RWPE2 (cell line): ENCODE results near the gene COL26A1.

Source experiments
- ATAC-seq: fragments of 200-7000 bp; cut with Tn5 transposase; 3 replicates; pipeline ENCODE4 v1.9.1; 2021; ENCODE audit warnings: low read depth
- DNase-seq: peaks from one replicate; pipeline ENCODE4 v3.0.0-alpha.2; 2020; ENCODE audit warnings: low spot score
- H3K27ac ChIP-seq: fragments of 450-650 bp; 2 replicates; pipeline ENCODE4 v1.5.1; 2017; ENCODE audit warnings: mild to moderate bottlenecking; ENCODE audit not compliant: poor library complexity, severe bottlenecking
- H3K27me3 ChIP-seq: fragments of 250-450 bp; sonication (Bioruptor Pico); 2 replicates; pipeline ENCODE4 v1.5.1; 2021; ENCODE audit warnings: mild to moderate bottlenecking, moderate library complexity; ENCODE audit not compliant: insufficient read depth, poor library complexity, severe bottlenecking
- H3K36me3 ChIP-seq: fragments of 250-450 bp; sonication (Bioruptor Pico); 2 replicates; pipeline ENCODE4 v1.5.1; 2020; ENCODE audit warnings: low read depth, mild to moderate bottlenecking, moderate library complexity
- H3K4me1 ChIP-seq: fragments of 250-450 bp; sonication (Bioruptor Pico); 2 replicates; pipeline ENCODE4 v1.5.1; 2021; ENCODE audit warnings: mild to moderate bottlenecking, moderate library complexity; ENCODE audit not compliant: insufficient read depth, poor library complexity, severe bottlenecking
- H3K4me3 ChIP-seq: fragments of 250-450 bp; sonication (Bioruptor Pico); 2 replicates; pipeline ENCODE4 v1.5.1; 2021; ENCODE audit warnings: mild to moderate bottlenecking, moderate library complexity; ENCODE audit not compliant: severe bottlenecking
- H3K9me3 ChIP-seq: fragments of 250-450 bp; sonication (Bioruptor Pico); 2 replicates; pipeline ENCODE4 v1.5.1; 2021; ENCODE audit warnings: mild to moderate bottlenecking, moderate library complexity; ENCODE audit not compliant: severe bottlenecking
- TF ChIP-seq, protein P1 (sequence below): fragments of 450-650 bp; IDR thresholded peaks from one replicate; pipeline ENCODE4 v1.5.1; 2017; ENCODE audit warnings: mild to moderate bottlenecking, moderate library complexity; ENCODE audit not compliant: poor library complexity, severe bottlenecking

Gene COL26A1

DNA sequence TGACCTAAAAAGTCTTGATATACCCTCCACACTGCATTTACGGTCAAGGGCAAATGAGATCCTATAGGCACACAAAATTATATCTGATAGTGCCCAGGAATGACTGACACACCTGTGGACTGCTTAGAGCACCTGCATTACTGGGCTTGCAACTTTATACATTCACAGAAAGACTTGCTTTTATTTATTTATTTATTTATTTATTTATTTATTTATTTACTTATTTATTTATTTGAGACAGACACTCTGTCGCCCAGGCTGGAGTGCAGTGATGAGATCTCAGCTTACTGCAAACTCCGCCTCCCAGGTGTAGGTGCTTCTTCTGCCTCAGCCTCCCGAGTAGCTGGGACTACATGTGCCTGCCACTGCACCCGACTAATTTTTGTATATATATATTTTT lies 34.5 kb upstream of the COL26A1 start:
- no peaks in the 10 kb centered on the region for H3K9me3 ChIP-seq
- ATAC-seq, result no peak

DNA sequence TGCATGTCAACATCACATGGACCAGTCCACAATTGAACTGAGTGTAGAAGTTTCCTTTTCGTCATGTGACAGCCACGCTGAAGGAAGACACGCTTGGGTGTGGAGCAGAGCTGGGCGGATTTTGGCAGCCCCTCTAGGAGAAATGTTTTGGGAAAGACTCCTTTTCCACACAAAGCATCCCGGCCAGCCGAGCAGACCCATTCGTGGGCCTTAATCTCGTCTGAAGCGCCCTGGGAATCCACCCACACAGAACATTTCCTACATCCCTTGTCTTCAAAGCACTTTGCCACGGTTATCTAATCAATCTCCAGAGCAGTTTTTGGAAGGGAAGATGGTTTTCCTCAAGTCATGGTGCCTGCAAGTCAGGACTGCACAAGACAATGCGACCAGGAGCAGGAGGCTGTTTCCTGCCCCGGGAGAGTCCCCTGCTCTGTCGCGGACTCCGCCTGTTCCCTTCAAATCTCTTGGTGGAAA lies 32.6 kb upstream of the COL26A1 start:
- H3K27me3 ChIP-seq, result no peaks in the 10 kb centered on the region
- ATAC-seq (no peak), DNase-seq (no peak)
- H3K36me3 ChIP-seq, result no peaks in the 10 kb centered on the region
- no peaks in the 10 kb centered on the region for H3K9me3 ChIP-seq
- no peak overlapping the region for H3K27ac ChIP-seq
- H3K4me1 ChIP-seq, result no peaks in the 10 kb centered on the region
- no peak overlapping the region for H3K4me3 ChIP-seq
- TF ChIP-seq, protein P1, sequence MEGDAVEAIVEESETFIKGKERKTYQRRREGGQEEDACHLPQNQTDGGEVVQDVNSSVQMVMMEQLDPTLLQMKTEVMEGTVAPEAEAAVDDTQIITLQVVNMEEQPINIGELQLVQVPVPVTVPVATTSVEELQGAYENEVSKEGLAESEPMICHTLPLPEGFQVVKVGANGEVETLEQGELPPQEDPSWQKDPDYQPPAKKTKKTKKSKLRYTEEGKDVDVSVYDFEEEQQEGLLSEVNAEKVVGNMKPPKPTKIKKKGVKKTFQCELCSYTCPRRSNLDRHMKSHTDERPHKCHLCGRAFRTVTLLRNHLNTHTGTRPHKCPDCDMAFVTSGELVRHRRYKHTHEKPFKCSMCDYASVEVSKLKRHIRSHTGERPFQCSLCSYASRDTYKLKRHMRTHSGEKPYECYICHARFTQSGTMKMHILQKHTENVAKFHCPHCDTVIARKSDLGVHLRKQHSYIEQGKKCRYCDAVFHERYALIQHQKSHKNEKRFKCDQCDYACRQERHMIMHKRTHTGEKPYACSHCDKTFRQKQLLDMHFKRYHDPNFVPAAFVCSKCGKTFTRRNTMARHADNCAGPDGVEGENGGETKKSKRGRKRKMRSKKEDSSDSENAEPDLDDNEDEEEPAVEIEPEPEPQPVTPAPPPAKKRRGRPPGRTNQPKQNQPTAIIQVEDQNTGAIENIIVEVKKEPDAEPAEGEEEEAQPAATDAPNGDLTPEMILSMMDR, result no peak

More for the DNA sequence above, 34.5 kb upstream of the COL26A1 start:
- no peaks in the 10 kb centered on the region for H3K4me1 ChIP-seq
- no peaks in the 10 kb centered on the region for H3K27me3 ChIP-seq
- no peak overlapping the region for H3K27ac ChIP-seq
- TF ChIP-seq, protein P1, result no peak
- no peak for DNase-seq
- H3K4me3 ChIP-seq, result no peak overlapping the region
- no peaks in the 10 kb centered on the region for H3K36me3 ChIP-seq

DNA sequence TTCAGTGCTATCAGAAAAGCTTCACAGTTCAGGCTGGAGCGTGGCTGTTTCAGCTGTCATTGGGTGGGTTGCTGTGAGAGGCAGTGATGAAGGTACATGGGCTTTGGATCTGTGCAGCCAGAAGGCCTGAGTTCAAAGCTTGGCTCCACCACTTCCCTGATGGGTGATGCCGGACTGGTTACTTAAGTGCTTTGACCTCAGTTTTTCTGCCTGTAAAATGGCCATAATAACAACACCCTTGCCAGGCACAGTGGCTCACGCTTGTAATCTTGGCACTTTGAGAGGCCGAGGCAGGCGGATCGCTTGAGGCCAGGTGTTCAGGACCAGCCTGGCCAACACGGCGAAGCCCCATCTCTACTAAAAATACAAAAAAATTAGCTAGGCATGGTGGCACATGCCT lies 30.6 kb upstream of the COL26A1 start:
- H3K27ac ChIP-seq, result no peak overlapping the region
- H3K4me1 ChIP-seq, result no peaks in the 10 kb centered on the region
- H3K27me3 ChIP-seq, result no peaks in the 10 kb centered on the region
- no peak for ATAC-seq
- no peaks in the 10 kb centered on the region for H3K36me3 ChIP-seq
- no peak for DNase-seq
- H3K9me3 ChIP-seq, result no peaks in the 10 kb centered on the region
- TF ChIP-seq, protein P1, result no peak
- no peak overlapping the region for H3K4me3 ChIP-seq

DNA sequence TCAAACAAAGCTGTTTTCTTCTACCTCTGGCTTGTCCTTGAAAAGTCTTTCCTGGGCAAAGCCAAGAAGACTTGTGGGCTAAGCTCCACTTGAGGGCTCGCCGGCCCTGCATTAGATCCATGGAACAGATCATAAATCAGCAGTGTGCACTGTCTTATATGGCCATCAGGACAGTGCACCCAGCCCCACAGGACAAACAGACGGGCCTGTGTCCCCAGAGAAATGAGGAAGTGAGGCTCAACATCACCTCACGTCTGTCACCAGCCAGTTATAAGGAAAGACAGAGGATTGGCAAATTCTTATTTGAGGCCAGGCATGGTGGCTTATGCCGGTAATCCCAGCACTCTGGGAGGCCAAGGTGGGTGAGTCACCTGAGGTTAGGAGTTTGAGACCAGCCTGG lies 28.8 kb upstream of the COL26A1 start:
- Histone ChIP-seq H3K9me3 (no peaks in the 10 kb centered on the region), H3K4me1 (no peaks in the 10 kb centered on the region), H3K27me3 (no peaks in the 10 kb centered on the region), H3K27ac (no peak overlapping the region), H3K4me3 (no peak overlapping the region), H3K36me3 (no peaks in the 10 kb centered on the region)
- no peak for ATAC-seq
- TF ChIP-seq, protein P1, result no peak
- no peak for DNase-seq

DNA sequence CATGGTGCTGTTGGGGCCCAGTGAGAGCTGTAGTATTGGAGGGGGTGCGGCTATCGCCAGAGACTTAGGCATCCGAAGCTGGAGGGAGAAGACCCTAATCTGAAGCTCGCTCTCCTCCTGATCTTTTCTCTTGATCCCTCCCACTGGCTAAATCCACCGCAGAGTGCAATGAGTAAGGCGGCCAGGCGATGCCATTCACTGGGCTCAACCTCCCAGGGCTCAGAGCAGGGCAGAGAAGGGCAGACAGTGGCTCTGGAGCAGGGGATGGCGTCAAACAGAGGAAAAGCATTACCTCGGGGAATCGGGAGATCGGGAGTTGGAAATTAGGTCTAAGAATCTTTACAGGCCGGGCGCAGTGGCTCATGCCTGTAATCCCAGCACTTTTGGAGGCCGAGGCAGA lies 22.3 kb upstream of the COL26A1 start:
- no peaks in the 10 kb centered on the region for H3K36me3 ChIP-seq
- no peak overlapping the region for H3K27ac ChIP-seq
- DNase-seq, result no peak
- no peak overlapping the region for H3K4me3 ChIP-seq
- TF ChIP-seq, protein P1, result no peak
- no peak for ATAC-seq
- H3K27me3 ChIP-seq, result no peaks in the 10 kb centered on the region
- H3K9me3 ChIP-seq, result no peaks in the 10 kb centered on the region
- H3K4me1 ChIP-seq, result no peaks in the 10 kb centered on the region
